ENCODE data around the gene MARCHF6.
A peak's percentile ranks its signal among the peaks of the same experiment; 100 is the strongest.

Gene MARCHF6

DNA sequence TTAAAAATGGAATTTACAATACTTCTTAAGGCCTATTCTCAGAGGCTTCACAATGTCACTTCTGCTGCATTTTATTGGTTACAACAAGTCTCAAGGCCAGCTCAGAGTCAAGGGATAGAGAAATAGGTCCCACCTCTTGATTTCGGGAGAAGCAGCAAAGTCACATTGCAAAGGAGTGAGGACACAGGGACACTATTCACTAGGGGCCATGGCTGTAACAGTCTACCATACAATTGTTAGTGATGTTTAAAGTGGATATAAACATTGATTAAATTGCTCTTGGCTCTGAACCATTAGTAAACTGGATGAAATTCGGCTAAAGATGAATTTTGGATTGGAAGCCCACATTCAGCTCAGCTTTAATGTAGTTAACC lies 24.1 kb upstream of the MARCHF6 start:
- TF ChIP-seq, protein P1, sequence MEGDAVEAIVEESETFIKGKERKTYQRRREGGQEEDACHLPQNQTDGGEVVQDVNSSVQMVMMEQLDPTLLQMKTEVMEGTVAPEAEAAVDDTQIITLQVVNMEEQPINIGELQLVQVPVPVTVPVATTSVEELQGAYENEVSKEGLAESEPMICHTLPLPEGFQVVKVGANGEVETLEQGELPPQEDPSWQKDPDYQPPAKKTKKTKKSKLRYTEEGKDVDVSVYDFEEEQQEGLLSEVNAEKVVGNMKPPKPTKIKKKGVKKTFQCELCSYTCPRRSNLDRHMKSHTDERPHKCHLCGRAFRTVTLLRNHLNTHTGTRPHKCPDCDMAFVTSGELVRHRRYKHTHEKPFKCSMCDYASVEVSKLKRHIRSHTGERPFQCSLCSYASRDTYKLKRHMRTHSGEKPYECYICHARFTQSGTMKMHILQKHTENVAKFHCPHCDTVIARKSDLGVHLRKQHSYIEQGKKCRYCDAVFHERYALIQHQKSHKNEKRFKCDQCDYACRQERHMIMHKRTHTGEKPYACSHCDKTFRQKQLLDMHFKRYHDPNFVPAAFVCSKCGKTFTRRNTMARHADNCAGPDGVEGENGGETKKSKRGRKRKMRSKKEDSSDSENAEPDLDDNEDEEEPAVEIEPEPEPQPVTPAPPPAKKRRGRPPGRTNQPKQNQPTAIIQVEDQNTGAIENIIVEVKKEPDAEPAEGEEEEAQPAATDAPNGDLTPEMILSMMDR (IDR thresholded peaks at IDR 0.05; ENCODE audit: extremely low read depth, missing control alignments) = no peak
- DNase-seq (ENCODE audit: low spot score) = no peak

DNA sequence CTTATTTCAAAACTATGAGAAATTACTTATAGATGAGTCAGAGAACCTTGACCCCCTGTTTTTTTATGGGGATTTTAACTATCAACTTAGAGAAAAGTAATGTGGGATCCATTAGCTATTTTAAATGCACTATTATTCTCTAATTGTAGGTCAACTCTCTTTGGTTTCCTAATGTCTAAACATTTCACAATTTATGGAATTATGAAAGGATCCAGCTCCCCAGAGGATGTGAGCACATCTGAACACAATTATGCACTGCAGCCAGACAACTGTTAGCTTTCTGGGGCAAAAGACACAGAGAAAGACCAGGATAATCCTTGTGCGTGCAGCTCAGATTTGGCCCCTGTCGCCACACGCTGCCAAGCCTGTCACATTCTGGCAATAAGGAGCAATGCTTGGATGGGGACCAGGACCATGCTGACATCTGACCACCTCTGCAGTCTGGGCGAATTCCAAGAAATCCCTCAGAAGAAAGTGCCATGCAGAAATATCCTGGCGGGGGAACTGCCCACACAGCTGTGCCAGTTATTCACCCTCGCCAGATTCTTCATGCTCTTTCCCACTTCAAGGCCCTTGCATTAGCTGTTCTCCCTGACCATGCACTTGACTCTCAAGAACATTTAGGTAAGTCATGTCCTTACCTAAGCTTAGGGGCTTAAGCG lies 23.5 kb upstream of the MARCHF6 start:
- no peak for DNase-seq (ENCODE audit: low spot score)
- TF ChIP-seq, protein P1 (IDR thresholded peaks at IDR 0.05; ENCODE audit: extremely low read depth, missing control alignments) = no peak

DNA sequence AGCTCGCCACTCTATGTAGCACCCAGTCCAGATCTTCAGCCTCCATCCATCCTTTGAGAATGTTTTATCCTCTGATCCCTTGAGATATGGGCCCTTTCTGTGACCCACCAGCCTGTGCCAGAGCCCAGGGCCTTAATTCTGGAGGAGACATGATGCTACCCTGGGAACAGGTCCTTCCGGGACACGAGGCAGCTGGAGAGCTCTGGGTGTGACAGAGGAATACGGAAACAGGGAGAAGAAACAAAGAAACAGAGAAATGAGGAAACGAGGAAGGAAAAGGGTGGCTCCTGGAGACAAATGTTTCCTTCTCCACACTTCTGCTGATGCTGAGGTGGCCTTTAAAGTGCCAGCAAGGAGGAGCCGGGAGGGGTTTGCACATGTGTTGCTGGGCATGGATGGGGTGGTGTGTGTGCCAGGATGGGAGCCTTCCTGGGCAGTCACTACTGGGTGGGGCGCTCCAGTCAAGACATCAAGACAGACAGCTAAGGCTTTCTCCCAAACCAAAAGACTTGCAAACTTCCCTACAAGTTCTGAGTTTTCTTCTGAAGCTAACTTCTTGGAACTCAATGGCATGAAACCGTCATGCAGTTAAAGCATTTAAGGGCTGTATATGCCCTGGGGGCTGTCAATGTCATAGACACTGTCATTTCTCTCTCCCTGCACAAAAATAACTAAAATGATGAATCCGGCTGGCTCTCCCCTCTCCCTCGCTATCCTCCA lies 22.8 kb upstream of the MARCHF6 start:
- DNase-seq (ENCODE audit: low spot score) = no peak
- TF ChIP-seq, protein P1 (IDR thresholded peaks at IDR 0.05; ENCODE audit: extremely low read depth, missing control alignments) = no peak

DNA sequence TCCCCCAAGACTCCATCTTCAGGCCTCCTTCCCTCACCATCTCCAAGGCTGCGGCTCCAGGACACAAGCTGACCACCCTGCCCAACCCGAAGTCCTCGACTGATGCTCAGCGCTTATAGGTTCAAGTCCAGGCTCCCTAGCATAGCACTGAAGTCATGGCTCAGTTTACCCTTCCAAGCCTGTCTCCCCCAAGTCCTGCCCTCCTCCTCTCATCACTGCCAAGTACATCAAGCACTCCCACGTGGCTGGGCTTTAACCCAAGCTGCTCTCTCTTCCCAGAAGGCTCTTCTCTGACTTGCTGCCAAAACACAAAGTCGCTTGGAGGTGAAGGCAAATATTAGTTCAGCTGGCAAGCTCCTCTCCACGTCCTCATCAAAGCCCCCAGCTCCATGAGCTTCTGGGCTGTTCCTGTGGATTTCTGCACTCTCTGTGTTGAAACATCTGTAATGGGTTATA lies 22.1 kb upstream of the MARCHF6 start:
- TF ChIP-seq, protein P1 (IDR thresholded peaks at IDR 0.05; ENCODE audit: extremely low read depth, missing control alignments) = no peak
- no peak for DNase-seq (ENCODE audit: low spot score)

DNA sequence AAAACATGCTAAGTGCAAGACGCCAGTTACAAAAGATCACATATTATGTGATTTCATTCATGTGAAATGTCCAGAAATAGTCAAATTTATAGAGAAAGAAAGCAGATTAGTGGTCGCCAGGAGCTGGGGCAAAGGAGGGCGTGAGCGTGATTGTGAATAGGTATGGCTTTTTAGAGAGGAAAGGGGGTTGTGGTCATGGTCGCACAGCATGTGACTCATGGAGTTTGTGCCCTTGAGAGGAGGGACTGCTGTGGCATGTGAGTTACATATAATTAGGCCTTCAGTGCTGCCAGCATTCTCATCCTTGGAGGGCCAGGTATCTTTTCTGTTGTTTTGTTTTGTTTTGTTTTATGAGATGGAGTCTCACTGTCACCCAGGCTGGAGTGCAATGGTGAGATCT lies 21.2 kb upstream of the MARCHF6 start:
- TF ChIP-seq, protein P1 (IDR thresholded peaks at IDR 0.05; ENCODE audit: extremely low read depth, missing control alignments) = no peak
- no peak for DNase-seq (ENCODE audit: low spot score)

DNA sequence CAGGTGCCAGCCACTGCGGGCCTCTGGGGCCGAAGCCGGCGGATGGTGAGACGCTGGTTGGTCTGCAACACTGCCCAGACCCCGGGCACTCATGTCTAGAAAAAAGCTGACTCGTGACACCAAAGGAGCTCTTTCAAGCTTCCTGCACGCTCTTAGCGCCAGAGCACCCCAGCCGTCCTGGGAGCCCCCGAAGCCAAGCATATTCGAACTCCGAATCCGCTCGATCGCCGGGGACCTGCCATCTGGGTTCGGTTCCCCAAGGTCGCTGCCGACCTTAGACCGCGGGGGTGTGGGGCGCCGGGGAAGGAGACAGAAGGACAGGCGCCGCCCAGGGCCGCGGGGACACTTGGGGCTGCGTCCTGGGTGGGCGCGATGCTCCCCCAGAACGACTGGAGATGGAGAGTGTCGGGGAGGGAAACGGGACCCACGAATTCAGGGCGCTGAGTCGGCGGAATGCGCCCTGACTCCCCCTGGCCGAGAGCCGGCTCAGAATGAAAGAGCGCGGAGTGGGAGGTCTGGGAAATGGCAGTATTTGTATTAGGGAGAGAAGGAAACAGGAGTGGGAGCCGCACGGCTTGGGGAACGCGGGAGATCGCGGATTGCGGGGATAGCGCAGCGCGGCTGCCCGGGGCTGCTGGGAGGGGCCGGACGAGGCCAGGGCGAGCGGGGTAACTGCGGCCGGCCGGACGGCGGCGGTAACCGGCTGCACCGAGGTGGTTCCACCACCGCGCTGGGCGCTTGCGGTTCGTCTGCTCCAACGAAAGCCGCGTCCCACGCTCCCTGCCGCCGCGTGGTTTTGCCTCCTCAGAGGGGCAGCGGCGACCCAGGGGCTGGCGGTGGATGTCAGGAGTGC lies 20.1 kb upstream of the MARCHF6 start:
- TF ChIP-seq, protein P1 (IDR thresholded peaks at IDR 0.05; ENCODE audit: extremely low read depth, missing control alignments) = no peak
- peak; percentile 61 for DNase-seq (ENCODE audit: low spot score)

DNA sequence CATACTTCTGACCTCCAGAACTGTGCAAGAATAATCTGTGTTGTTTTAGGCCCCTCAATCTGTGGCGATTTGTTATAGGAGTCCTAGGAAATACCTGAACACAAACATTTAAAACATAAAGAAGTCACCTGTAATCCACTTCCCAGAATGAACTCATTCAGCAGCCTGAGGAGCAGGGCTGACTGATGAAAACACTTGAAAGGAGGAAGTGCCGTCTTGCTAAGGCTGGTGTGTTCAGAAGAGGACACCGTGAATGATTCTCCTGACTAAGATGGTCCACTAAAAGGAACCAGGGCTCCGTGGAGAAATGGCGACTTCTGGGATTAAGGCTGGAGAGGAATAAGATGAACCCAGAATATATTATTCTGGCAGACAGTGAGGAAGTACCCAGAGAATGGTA lies 18.7 kb upstream of the MARCHF6 start:
- DNase-seq (ENCODE audit: low spot score) = no peak

More for the DNA sequence above, 18.7 kb upstream of the MARCHF6 start:
- TF ChIP-seq, protein P1 (IDR thresholded peaks at IDR 0.05; ENCODE audit: extremely low read depth, missing control alignments) = no peak

Data from GM20000 (cell line).